SK-N-SH (cell line): ENCODE results near the gene STARD3NL. TPM values are rescaled to one million over a fixed set of nuclear protein-coding genes. Genes with fewer than 3 reads are reported as not detected.

Experiments
- CTCF ChIA-PET: fragments of 300-600, 350-600 bp; formaldehyde crosslinking; extraction: SDS; loops from one replicate; lab custom pipeline; 2021; lab: Yijun Ruan, JAX
- POLR2A ChIA-PET: fragments of 350-600 bp; sonication (Branson Sonifier 250); formaldehyde crosslinking; extraction: SDS; loops from one replicate; lab custom pipeline; 2020; ENCODE audit warnings: antibody characterized with exemption, inconsistent platforms; lab: Yijun Ruan, JAX
- DNase-seq: peaks from one replicate; pipeline ENCODE4 v3.0.0; 2012
- H2AFZ ChIP-seq: fragments of 200-600 bp; sonication (generic); 2 replicates; pipeline ENCODE4 v1.8.1; 2016; ENCODE audit warnings: antibody characterized with exemption, mild to moderate bottlenecking, low read depth
- H3F3A ChIP-seq: fragments of 200-600 bp; sonication (generic); replicated peaks from 2 replicates; pipeline ENCODE3; 2016; ENCODE audit warnings: antibody characterized with exemption, mild to moderate bottlenecking; ENCODE audit not compliant: insufficient read depth
- H3K27ac ChIP-seq, 2 experiments: fragments of 200-500 bp in 1 of 2; fragments of 200-600 bp in 1 of 2; sonication (Bioruptor generic) in 1 of 2; sonication (generic), shearing (Covaris generic) in 1 of 2; 2 replicates each; pipeline versions ENCODE4 v1.5.1 to v1.6.1; 2014 to 2016; ENCODE audit warnings: low read depth in 2 of 2, inconsistent platforms in 1 of 2, low read length in 1 of 2, mild to moderate bottlenecking in 1 of 2, mixed read lengths in 1 of 2
- H3K27me3 ChIP-seq: fragments of 200-600 bp; sonication (generic), shearing (Covaris generic); 2 replicates; pipeline ENCODE4 v1.6.1; 2016; ENCODE audit warnings: mixed run types; ENCODE audit not compliant: insufficient read depth
- H3K36me3 ChIP-seq, 2 experiments: fragments of 200-500 bp in 1 of 2; fragments of 200-600 bp in 1 of 2; sonication (Bioruptor generic) in 1 of 2; sonication (generic) in 1 of 2; replicated peaks in 1 of 2; 2 replicates each; pipeline versions ENCODE3 to v1.5.1; 2014 to 2016; ENCODE audit warnings: low read length in 1 of 2, mild to moderate bottlenecking in 1 of 2; ENCODE audit not compliant: insufficient read depth in 2 of 2, control insufficient read depth in 1 of 2
- H3K4me1 ChIP-seq, 2 experiments: fragments of 200-500 bp in 1 of 2; fragments of 200-600 bp in 1 of 2; sonication (Bioruptor generic) in 1 of 2; sonication (generic), shearing (Covaris generic) in 1 of 2; 2 replicates each; pipeline versions ENCODE4 v1.5.1 to v1.6.1; 2014 to 2016; ENCODE audit warnings: low read depth in 1 of 2, low read length in 1 of 2, mixed run types in 1 of 2; ENCODE audit not compliant: insufficient read depth in 2 of 2, control insufficient read depth in 1 of 2
- H3K4me2 ChIP-seq: fragments of 200-600 bp; sonication (generic), shearing (Covaris generic); 2 replicates; pipeline ENCODE4 v1.6.1; 2017; ENCODE audit warnings: mixed run types
- H3K4me3 ChIP-seq, 2 experiments: fragments of 200-500 bp in 1 of 2; fragments of 200-600 bp in 1 of 2; sonication (Bioruptor generic) in 1 of 2; sonication (generic), shearing (Covaris generic) in 1 of 2; 2 replicates each; pipeline versions ENCODE4 v1.5.1 to v1.8.1; 2014 to 2016; ENCODE audit warnings: low read depth in 2 of 2, inconsistent platforms in 1 of 2, low read length in 1 of 2, mild to moderate bottlenecking in 1 of 2, mixed read lengths in 1 of 2, moderate library complexity in 1 of 2
- H3K79me2 ChIP-seq: fragments of 200-600 bp; sonication (generic); 2 replicates; pipeline ENCODE4 v1.8.1; 2017; ENCODE audit warnings: mild to moderate bottlenecking; ENCODE audit not compliant: insufficient read depth
- H3K9ac ChIP-seq: fragments of 200-600 bp; sonication (generic); 2 replicates; pipeline ENCODE4 v1.6.1; 2017; ENCODE audit warnings: mixed run types
- H3K9me2 ChIP-seq: fragments of 200-600 bp; sonication (generic); 2 replicates; pipeline ENCODE4 v1.6.1; 2017; ENCODE audit warnings: mixed run types
- H3K9me3 ChIP-seq: fragments of 200-600 bp; sonication (generic); 2 replicates; pipeline ENCODE4 v1.6.1; 2017; ENCODE audit warnings: mixed run types, mild to moderate bottlenecking, moderate library complexity
- H4K20me1 ChIP-seq: fragments of 200-600 bp; sonication (generic); 2 replicates; pipeline ENCODE4 v1.6.1; 2017; ENCODE audit warnings: mild to moderate bottlenecking, mixed run types; ENCODE audit not compliant: insufficient read depth
- CHD2 ChIP-seq: fragments of 150-350 bp; IDR thresholded peaks from 2 replicates; pipeline ENCODE4 v1.6.1; 2018; ENCODE audit warnings: low read length; ENCODE audit not compliant: partially characterized antibody
- FOSL2 ChIP-seq: IDR thresholded peaks from 2 replicates; pipeline ENCODE4 v1.4.0; 2012; ENCODE audit warnings: low read depth, mild to moderate bottlenecking, moderate library complexity, borderline replicate concordance
- GABPA ChIP-seq: IDR thresholded peaks from 2 replicates; pipeline ENCODE4 v1.4.0; 2012; ENCODE audit warnings: low read depth, mild to moderate bottlenecking
- GATA2 ChIP-seq: sonication (generic); formaldehyde crosslinking; IDR thresholded peaks from 2 replicates; pipeline ENCODE4 v1.5.0; 2020; ENCODE audit warnings: mild to moderate bottlenecking, missing genetic modification reagents
- NFIC ChIP-seq: IDR thresholded peaks from 2 replicates; pipeline ENCODE4 v1.4.0; 2012; ENCODE audit warnings: borderline replicate concordance
- RCOR1 ChIP-seq: fragments of 150-350 bp; IDR thresholded peaks from 2 replicates; pipeline ENCODE4 v1.6.1; 2017; ENCODE audit warnings: antibody characterized with exemption, low read length
- REST ChIP-seq: IDR thresholded peaks from 2 replicates; pipeline ENCODE4 v1.6.1; 2012; ENCODE audit warnings: mild to moderate bottlenecking, low read depth, low read length, moderate library complexity
- RXRA ChIP-seq: IDR thresholded peaks from 2 replicates; pipeline ENCODE4 v1.4.0; 2012; ENCODE audit warnings: low read depth, mild to moderate bottlenecking, borderline replicate concordance
- TCF12 ChIP-seq: IDR thresholded peaks from 2 replicates; pipeline ENCODE4 v1.4.0; 2012
- USF1 ChIP-seq: IDR thresholded peaks from 2 replicates; pipeline ENCODE4 v1.4.0; 2012; ENCODE audit warnings: low read depth, borderline replicate concordance
- USF2 ChIP-seq: fragments of 150-350 bp; IDR thresholded peaks from 2 replicates; pipeline ENCODE4 v1.6.1; 2017; ENCODE audit warnings: antibody characterized with exemption, low read length, low read depth, borderline replicate concordance
- WGBS: methylation state at CpG from one replicate; pipeline ENCODE4 v1.1.6; 2017; ENCODE audit warnings: low lambda C conversion rate; 5-methylcytosine and 5-hydroxymethylcytosine counted together
- polyA plus RNA-seq, 3 experiments: library from polyadenylated mRNA; depleted of rRNA; stranded (reverse); fragments of >200 nt; gene quantifications; 2 replicates each; pipeline ENCODE4 v1.2.3, GENCODE V29; 2012
- TF ChIP-seq, protein P1 (sequence below): IDR thresholded peaks from 2 replicates; pipeline ENCODE4; 2012
- TF ChIP-seq, protein P2 (sequence below): fragments of 200-600 bp; sonication (generic); IDR thresholded peaks from 2 replicates; pipeline ENCODE4 v1.6.1; 2017; ENCODE audit warnings: antibody characterized with exemption, mild to moderate bottlenecking, moderate library complexity

Gene STARD3NL
- polyA plus RNA-seq, 1 of the 3 experiments (the other 2 are of a cell fraction), result 46.3 TPM

- H3K4me1 ChIP-seq, result no peaks in the 10 kb centered on the region
- ChIA-PET POLR2A (no interaction called here), CTCF (interaction anchor here (0.6 to 4.3 kb wide), 5 partner anchors 13 to 328 kb away, joined by 3 to 63 read pairs (median 5); no protein-coding TSS in a partner anchor)
- DNase-seq, result no peak
- TF ChIP-seq USF1, result no peak
- no peak for TF ChIP-seq CHD2
- TF ChIP-seq FOSL2, result peak; percentile 33; the same call in 1 of the 2 replicates
- TF ChIP-seq REST, result no peak
- TF ChIP-seq NFIC, result peak; percentile 55; the same call in 1 of the 2 replicates
- TF ChIP-seq, protein P1, sequence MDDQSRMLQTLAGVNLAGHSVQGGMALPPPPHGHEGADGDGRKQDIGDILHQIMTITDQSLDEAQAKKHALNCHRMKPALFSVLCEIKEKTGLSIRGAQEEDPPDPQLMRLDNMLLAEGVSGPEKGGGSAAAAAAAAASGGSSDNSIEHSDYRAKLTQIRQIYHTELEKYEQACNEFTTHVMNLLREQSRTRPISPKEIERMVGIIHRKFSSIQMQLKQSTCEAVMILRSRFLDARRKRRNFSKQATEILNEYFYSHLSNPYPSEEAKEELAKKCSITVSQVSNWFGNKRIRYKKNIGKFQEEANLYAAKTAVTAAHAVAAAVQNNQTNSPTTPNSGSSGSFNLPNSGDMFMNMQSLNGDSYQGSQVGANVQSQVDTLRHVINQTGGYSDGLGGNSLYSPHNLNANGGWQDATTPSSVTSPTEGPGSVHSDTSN, result 0 out of 2 replicates have a peak, but pooled peaks have one; percentile 33
- no peak overlapping the region for H3K4me3 ChIP-seq
- no peaks in the 10 kb centered on the region for H3K9me3 ChIP-seq
- H3K27me3 ChIP-seq, result no peaks in the 10 kb centered on the region
- H3K4me2 ChIP-seq, result no peak overlapping the region
- peaks cover 34 to 49% of the 10 kb centered on the region in 2 experiments for H3K36me3 ChIP-seq
- no peaks in the 10 kb centered on the region for H4K20me1 ChIP-seq
- H3K27ac ChIP-seq, result no peak overlapping the region; a peak in 1 of 4 replicates
- no peaks in the 10 kb centered on the region for H3K9me2 ChIP-seq
- H3K9ac ChIP-seq, result no peak overlapping the region
- no peaks in the 10 kb centered on the region for H3K79me2 ChIP-seq
- no peak overlapping the region for H2AFZ ChIP-seq
- H3F3A ChIP-seq, result no peaks in the 10 kb centered on the region
- WGBS, result 96% methylated on average over 6 of the region's 6 CpGs
Measured at GRCh38 chr7:38229386-38229785, 51.3 kb downstream of the STARD3NL start.

- H3K36me3 ChIP-seq, result peaks cover 28 to 45% of the 10 kb centered on the region in 2 experiments
- H3K9me2 ChIP-seq, result no peaks in the 10 kb centered on the region
- ChIA-PET CTCF (interaction anchor here (0.6 to 4.3 kb wide), 4 partner anchors 13 to 329 kb away, joined by 3 to 63 read pairs (median 5); no protein-coding TSS in a partner anchor), POLR2A (no interaction called here)
- H3K4me3 ChIP-seq, result no peak overlapping the region
- DNase-seq, result no peak
- H3K9ac ChIP-seq, result no peak overlapping the region
- no peaks in the 10 kb centered on the region for H3K79me2 ChIP-seq
- no peaks in the 10 kb centered on the region for H3F3A ChIP-seq
- H2AFZ ChIP-seq, result no peak overlapping the region
- H3K4me2 ChIP-seq, result no peak overlapping the region
- H3K27me3 ChIP-seq, result no peaks in the 10 kb centered on the region
- H3K27ac ChIP-seq, result no peak overlapping the region
- 92% methylated on average over 6 of the region's 6 CpGs for WGBS
- no peaks in the 10 kb centered on the region for H3K9me3 ChIP-seq
- H3K4me1 ChIP-seq, result no peaks in the 10 kb centered on the region
- no peaks in the 10 kb centered on the region for H4K20me1 ChIP-seq
- no peak for TF ChIP-seq RCOR1
- TF ChIP-seq, protein P2, sequence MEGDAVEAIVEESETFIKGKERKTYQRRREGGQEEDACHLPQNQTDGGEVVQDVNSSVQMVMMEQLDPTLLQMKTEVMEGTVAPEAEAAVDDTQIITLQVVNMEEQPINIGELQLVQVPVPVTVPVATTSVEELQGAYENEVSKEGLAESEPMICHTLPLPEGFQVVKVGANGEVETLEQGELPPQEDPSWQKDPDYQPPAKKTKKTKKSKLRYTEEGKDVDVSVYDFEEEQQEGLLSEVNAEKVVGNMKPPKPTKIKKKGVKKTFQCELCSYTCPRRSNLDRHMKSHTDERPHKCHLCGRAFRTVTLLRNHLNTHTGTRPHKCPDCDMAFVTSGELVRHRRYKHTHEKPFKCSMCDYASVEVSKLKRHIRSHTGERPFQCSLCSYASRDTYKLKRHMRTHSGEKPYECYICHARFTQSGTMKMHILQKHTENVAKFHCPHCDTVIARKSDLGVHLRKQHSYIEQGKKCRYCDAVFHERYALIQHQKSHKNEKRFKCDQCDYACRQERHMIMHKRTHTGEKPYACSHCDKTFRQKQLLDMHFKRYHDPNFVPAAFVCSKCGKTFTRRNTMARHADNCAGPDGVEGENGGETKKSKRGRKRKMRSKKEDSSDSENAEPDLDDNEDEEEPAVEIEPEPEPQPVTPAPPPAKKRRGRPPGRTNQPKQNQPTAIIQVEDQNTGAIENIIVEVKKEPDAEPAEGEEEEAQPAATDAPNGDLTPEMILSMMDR, result no peak
- TF ChIP-seq TCF12, result no peak
- no peak for TF ChIP-seq GABPA
- TF ChIP-seq USF2, result no peak
- TF ChIP-seq NFIC, result no peak
- no peak for TF ChIP-seq GATA2 (CRISPR knock-in tag)
- no peak for TF ChIP-seq REST
- no peak for TF ChIP-seq RXRA
Measured at GRCh38 chr7:38229884-38230642, 52.0 kb downstream of the STARD3NL start.
